Thymus (tissue), 11 donors: ENCODE results near the gene CHL1. TPM values are rescaled to one million over a fixed set of nuclear protein-coding genes. Genes with fewer than 3 reads are reported as not detected.

Experiments used
- DNase-seq, 9 donors: peaks; one replicate each; pipeline ENCODE4 v3.0.0-alpha.2; 2013; ENCODE audit warnings: low spot score in 9 of 9, low read depth in 6 of 9, missing footprints in 1 of 9
- H3K27ac ChIP-seq, 2 donors: one replicate each; pipeline ENCODE4 v1.5.1; 2013; ENCODE audit warnings: control low read depth in 1 of 2, low read depth in 1 of 2, low read length in 1 of 2, mild to moderate bottlenecking in 1 of 2, moderate library complexity in 1 of 2
- H3K27me3 ChIP-seq, 2 donors: one replicate each; pipeline ENCODE4 v1.5.1; 2013; ENCODE audit warnings: low read length in 1 of 2; ENCODE audit not compliant: control insufficient read depth in 2 of 2, insufficient read depth in 1 of 2
- H3K36me3 ChIP-seq, 2 donors: one replicate each; pipeline ENCODE4 v1.5.1; 2013; ENCODE audit warnings: low read length in 1 of 2, mild to moderate bottlenecking in 1 of 2, moderate library complexity in 1 of 2; ENCODE audit not compliant: control insufficient read depth in 2 of 2, insufficient read depth in 2 of 2
- H3K4me1 ChIP-seq, 2 donors: one replicate each; pipeline ENCODE4 v1.5.1; 2013; ENCODE audit warnings: low read length in 2 of 2; ENCODE audit not compliant: control insufficient read depth in 2 of 2, insufficient read depth in 2 of 2
- H3K4me3 ChIP-seq, 2 donors: one replicate each; pipeline ENCODE4 v1.5.1; 2013; ENCODE audit warnings: low read length in 2 of 2, control low read depth in 1 of 2, mild to moderate bottlenecking in 1 of 2
- H3K9me3 ChIP-seq, 2 donors: one replicate each; pipeline ENCODE4 v1.5.1; 2013; ENCODE audit warnings: low read length in 1 of 2, mild to moderate bottlenecking in 1 of 2; ENCODE audit not compliant: control insufficient read depth in 2 of 2, insufficient read depth in 1 of 2
- WGBS: extraction: QIAGEN DNeasy Blood & Tissue Kit; methylation state at CpG from one replicate; pipeline ENCODE4 v1.1.7; 2013; 5-methylcytosine and 5-hydroxymethylcytosine counted together
- polyA plus RNA-seq: library from polyadenylated mRNA; stranded (reverse); fragments of 200-250 nt; gene quantifications from one replicate; pipeline ENCODE4 v1.2.3, GENCODE V29; 2013
- total RNA-seq: library from RNA; stranded (reverse); fragments of 120-200 nt; gene quantifications from one replicate; pipeline ENCODE4 v1.2.4, GENCODE V29; 2013
- donor health status: healthy.

CHL1 gene
- total and polyA plus RNA-seq, 2 donors = 0.66 to 1.5 TPM

DNA sequence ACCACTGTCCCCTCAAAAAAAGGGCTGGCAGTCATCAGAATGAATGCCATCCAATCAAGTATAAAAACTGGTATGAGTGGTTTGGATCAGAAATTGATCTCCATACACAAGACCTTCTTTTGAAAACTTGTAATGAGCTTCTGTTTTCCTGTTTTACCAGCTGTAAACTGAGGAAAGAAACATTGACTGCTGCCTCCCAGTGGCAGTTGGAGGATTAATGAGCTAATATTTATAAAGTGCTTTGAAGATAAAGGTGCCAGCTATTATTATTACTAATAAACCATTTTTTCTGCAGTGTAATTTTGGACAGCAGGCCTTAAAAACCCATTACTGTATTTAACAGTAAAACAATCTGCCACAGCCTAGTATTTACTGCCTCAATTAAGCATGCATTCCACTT is 11.4 kb downstream of the CHL1 start:
- no peak for DNase-seq
- no peaks in the 10 kb centered on the region for H3K27me3 ChIP-seq
- no peak overlapping the region for H3K27ac ChIP-seq

GRCh38 chr3:210669-211068 is 14.1 kb downstream of the CHL1 start:
- Histone ChIP-seq H3K9me3 (no peaks in the 10 kb centered on the region), H3K36me3 (no peaks in the 10 kb centered on the region), H3K27ac (no peak overlapping the region), H3K4me1 (no peaks in the 10 kb centered on the region), H3K27me3 (no peaks in the 10 kb centered on the region), H3K4me3 (no peak overlapping the region)
- 95% methylated on average over 4 of the region's 4 CpGs for WGBS
- no peak for DNase-seq

More for the DNA sequence above, 11.4 kb downstream of the CHL1 start:
- Histone ChIP-seq H3K4me1 (no peaks in the 10 kb centered on the region), H3K4me3 (no peak overlapping the region), H3K36me3 (no peaks in the 10 kb centered on the region), H3K9me3 (no peaks in the 10 kb centered on the region)

GRCh38 chr3:212432-212831 is 15.9 kb downstream of the CHL1 start:
- H3K27ac ChIP-seq = no peak overlapping the region
- H3K4me3 ChIP-seq = no peak overlapping the region
- 33% methylated on average over 4 of the region's 4 CpGs for WGBS
- no peaks in the 10 kb centered on the region for H3K9me3 ChIP-seq
- peak in 1 of 9 donors; percentile 9 for DNase-seq
- H3K4me1 ChIP-seq = no peaks in the 10 kb centered on the region
- no peaks in the 10 kb centered on the region for H3K36me3 ChIP-seq
- no peaks in the 10 kb centered on the region for H3K27me3 ChIP-seq

GRCh38 chr3:217099-217813 is 20.7 kb downstream of the CHL1 start:
- Histone ChIP-seq H3K4me1 (no peaks in the 10 kb centered on the region), H3K27ac (no peak overlapping the region), H3K27me3 (no peaks in the 10 kb centered on the region), H3K9me3 (no peaks in the 10 kb centered on the region), H3K4me3 (no peak overlapping the region), H3K36me3 (no peaks in the 10 kb centered on the region)
- WGBS = 60% methylated on average over 5 of the region's 5 CpGs
- DNase-seq = no peak

DNA sequence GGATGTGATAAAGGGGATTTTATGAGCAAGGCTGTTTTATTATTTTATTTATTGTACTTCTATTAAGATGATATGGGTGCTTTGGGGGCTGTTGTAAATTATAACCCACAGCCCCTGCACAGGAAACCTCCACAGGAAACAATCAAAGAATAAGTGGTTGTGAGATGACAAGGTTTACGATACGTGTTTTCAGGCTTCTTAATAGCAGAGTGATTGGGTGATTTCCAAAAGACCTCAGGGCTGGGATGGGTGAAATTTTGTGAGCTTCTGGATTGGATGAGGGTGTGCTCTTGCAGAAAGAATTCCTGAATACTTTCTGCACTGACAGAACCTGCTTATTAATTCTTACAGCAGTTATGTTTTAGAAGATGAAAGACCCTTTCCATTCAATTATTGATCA is 21.4 kb downstream of the CHL1 start:
- Histone ChIP-seq H3K4me1 (no peaks in the 10 kb centered on the region), H3K27ac (no peak overlapping the region), H3K27me3 (no peaks in the 10 kb centered on the region), H3K36me3 (no peaks in the 10 kb centered on the region), H3K9me3 (no peaks in the 10 kb centered on the region), H3K4me3 (no peak overlapping the region)
- DNase-seq = no peak
- WGBS = 10% methylated on average over 2 of the region's 2 CpGs

DNA sequence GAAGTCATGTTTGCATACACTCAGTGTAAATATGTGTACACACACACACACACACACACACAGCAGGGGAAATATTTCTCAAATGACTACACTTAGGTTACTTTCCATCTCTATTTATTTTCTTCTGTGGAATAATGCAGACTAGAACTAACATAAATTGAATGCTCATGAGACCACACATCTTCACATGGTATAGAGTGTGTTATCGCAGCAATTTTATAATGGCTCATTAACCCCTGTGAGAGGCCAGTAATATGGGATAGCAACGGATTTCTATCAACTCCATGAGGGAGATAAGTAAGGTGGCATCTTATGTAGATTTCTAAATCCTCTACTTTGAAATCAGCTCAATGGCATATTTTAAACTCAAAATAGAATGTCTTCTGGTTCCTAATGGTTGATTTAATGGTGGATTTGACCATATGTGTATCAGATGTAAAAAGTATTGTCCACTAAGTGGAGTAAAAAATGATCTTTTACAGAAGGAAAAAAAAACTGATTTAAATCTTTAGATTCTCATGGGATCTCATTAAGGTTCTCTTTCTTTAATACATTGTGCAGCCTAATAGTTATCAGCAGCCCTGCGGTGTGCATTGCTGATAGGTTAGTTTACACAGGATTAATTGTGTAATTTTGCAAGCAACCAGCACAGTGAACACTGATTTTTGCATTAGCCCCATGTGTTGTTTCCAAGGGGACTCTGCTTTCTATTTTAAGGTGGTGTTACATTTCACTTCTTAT is 32.0 kb downstream of the CHL1 start:
- 91% methylated on average over 3 of the region's 3 CpGs for WGBS
- Histone ChIP-seq H3K36me3 (no peaks in the 10 kb centered on the region), H3K27ac (no peak overlapping the region), H3K4me3 (no peak overlapping the region), H3K4me1 (no peaks in the 10 kb centered on the region), H3K27me3 (no peaks in the 10 kb centered on the region), H3K9me3 (no peaks in the 10 kb centered on the region)
- no peak for DNase-seq

GRCh38 chr3:229183-229661 is 32.7 kb downstream of the CHL1 start:
- H3K4me3 ChIP-seq = no peak overlapping the region
- WGBS = 87% methylated on average over 6 of the region's 6 CpGs
- no peaks in the 10 kb centered on the region for H3K9me3 ChIP-seq
- no peak overlapping the region for H3K27ac ChIP-seq
- no peaks in the 10 kb centered on the region for H3K36me3 ChIP-seq
- no peak for DNase-seq
- no peaks in the 10 kb centered on the region for H3K27me3 ChIP-seq
- H3K4me1 ChIP-seq = no peaks in the 10 kb centered on the region

GRCh38 chr3:236881-237280 is 40.3 kb downstream of the CHL1 start:
- Histone ChIP-seq H3K27ac (no peak overlapping the region), H3K27me3 (no peaks in the 10 kb centered on the region), H3K36me3 (no peaks in the 10 kb centered on the region), H3K9me3 (no peaks in the 10 kb centered on the region), H3K4me3 (no peak overlapping the region), H3K4me1 (no peaks in the 10 kb centered on the region)
- no peak for DNase-seq
- 85% methylated on average over 4 of the region's 4 CpGs for WGBS

DNA sequence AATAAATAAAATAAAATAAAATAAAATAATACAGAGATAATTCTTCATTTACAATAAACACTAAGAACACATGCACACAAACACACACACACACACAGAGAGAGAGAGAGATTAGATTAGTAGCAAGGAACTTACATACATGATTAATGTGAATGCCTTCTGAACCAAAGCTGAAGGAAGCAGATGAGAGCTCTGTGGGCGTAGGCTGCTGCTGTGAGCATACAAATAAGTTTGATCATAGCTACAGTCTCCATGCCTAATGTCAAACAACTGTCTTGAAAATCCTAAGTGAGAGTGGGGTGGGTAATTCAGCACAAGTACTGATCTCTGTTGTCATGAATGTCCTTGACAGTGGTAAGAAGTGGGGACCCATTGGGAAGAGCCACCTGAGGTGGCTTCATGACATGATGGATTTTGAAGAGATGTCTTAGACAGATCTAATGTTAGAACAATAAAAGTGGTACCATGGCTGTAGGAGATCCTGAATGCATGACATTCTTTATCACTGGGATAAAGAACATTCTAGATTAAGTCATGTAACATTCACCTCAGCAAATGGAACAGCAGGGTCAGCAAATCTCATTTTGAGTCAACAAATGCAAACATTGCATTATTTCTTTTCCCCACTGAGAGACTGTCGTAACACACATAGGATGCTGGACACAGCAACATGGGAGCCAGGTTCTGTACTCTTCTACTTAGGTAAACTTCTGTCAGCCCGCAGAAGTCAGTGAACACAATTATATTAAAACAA is 46.2 kb downstream of the CHL1 start:
- Histone ChIP-seq H3K36me3 (no peaks in the 10 kb centered on the region), H3K4me3 (no peak overlapping the region), H3K27me3 (no peaks in the 10 kb centered on the region), H3K9me3 (no peaks in the 10 kb centered on the region), H3K27ac (no peak overlapping the region), H3K4me1 (no peaks in the 10 kb centered on the region)
- WGBS = 90% methylated on average over 3 of the region's 3 CpGs
- no peak for DNase-seq
